SIG-M5 treated with dmso at 0.1 percent for 504 hours (cell line): ENCODE results near the gene GAA.

Experiments
- DNase-seq: peaks from one replicate; lab custom pipeline; 2025; ENCODE audit not compliant: unreplicated experiment; lab: John Stamatoyannopoulos, UW

GAA gene

GRCh38 chr17:80115159-80115558 is 13.8 kb downstream of the GAA start:
- no peak for DNase-seq

GRCh38 chr17:80116276-80116920 is 15.0 kb downstream of the GAA start:
- no peak for DNase-seq

- DNase-seq = no peak
Measured at GRCh38 chr17:80116921-80117380, 15.6 kb downstream of the GAA start.

GRCh38 chr17:80117491-80118401 is 16.4 kb downstream of the GAA start:
- DNase-seq = no peak

GRCh38 chr17:80118601-80119270 is 17.4 kb downstream of the GAA start:
- DNase-seq = no peak

GRCh38 chr17:80119271-80119791 is 17.9 kb downstream of the GAA start:
- DNase-seq = no peak

- DNase-seq = no peak
Measured at GRCh38 chr17:80119839-80120238, 18.5 kb downstream of the GAA start.

GRCh38 chr17:80122026-80122575 is 20.7 kb downstream of the GAA start:
- no peak for DNase-seq

GRCh38 chr17:80122926-80123505 is 21.6 kb downstream of the GAA start:
- DNase-seq = no peak

GRCh38 chr17:80123791-80124190 is 22.4 kb downstream of the GAA start:
- no peak for DNase-seq

- DNase-seq = peak; percentile 37
Measured at GRCh38 chr17:80124351-80124981, 23.1 kb downstream of the GAA start.

- no peak for DNase-seq
Measured at GRCh38 chr17:80125656-80126448, 24.5 kb downstream of the GAA start.

GRCh38 chr17:80126449-80126715 is 25.0 kb downstream of the GAA start:
- no peak for DNase-seq

- DNase-seq = no peak
Measured at GRCh38 chr17:80129006-80129565, 27.7 kb downstream of the GAA start.

- no peak for DNase-seq
Measured at GRCh38 chr17:80130992-80131391, 29.6 kb downstream of the GAA start.

- DNase-seq = no peak
Measured at GRCh38 chr17:80132906-80133625, 31.7 kb downstream of the GAA start.

- no peak for DNase-seq
Measured at GRCh38 chr17:80133626-80133970, 32.2 kb downstream of the GAA start.

- DNase-seq = no peak
Measured at GRCh38 chr17:80137131-80137530, 35.8 kb downstream of the GAA start.

GRCh38 chr17:80138856-80139426 is 37.6 kb downstream of the GAA start:
- no peak for DNase-seq
